MM.1S (cell line): ENCODE results near the gene VANGL2.

Experiments
- CTCF ChIP-seq: fragments of 300-600 bp; sonication (generic); IDR thresholded peaks from 2 replicates; pipeline ENCODE4 v1.5.1; 2016; ENCODE audit warnings: antibody characterized with exemption, low read length, mixed read lengths
- EZH2phosphoT487 ChIP-seq: fragments of 300-600 bp; sonication (generic); IDR thresholded peaks from 2 replicates; pipeline ENCODE4 v1.6.1; 2018; ENCODE audit warnings: antibody characterized with exemption, low read length

GRCh38 chr1:160360227-160360695 lies 40.1 kb upstream of the VANGL2 start:
- TF ChIP-seq CTCF (no peak), EZH2phosphoT487 (no peak)
